K562 (cell line): ENCODE measurements around the gene KAZN. TPM values are rescaled to one million over a fixed set of nuclear protein-coding genes. Genes with fewer than 3 reads are reported as not detected.
A peak's percentile ranks its signal among the peaks of the same experiment; 100 is the strongest.

Source experiments
- ATAC-seq: fragments of 200-7000 bp; cut with Tn5 transposase; 3 replicates; pipeline ENCODE4 v1.9.1; 2020; ENCODE audit warnings: moderate library complexity
- BruUV-seq: library from RNA; stranded (reverse); fragments of 400-500 nt; replicated peaks from 2 replicates; lab custom pipeline; 2021; lab: Mats Ljungman, UMichigan
- CTCF ChIA-PET: fragments of 300-600 bp; formaldehyde crosslinking; extraction: SDS; loops from one replicate; lab custom pipeline; 2021; ENCODE audit warnings: low intra/inter-chr PET ratio; lab: Yijun Ruan, JAX
- POLR2A ChIA-PET: fragments of 300-600, 350-650 bp; sonication (Branson Sonifier 250); formaldehyde crosslinking; extraction: SDS; loops from one replicate; lab custom pipeline; 2021; ENCODE audit warnings: antibody characterized with exemption, inconsistent platforms; lab: Yijun Ruan, JAX
- DNase-seq, 4 experiments: peaks; one replicate each; pipeline versions ENCODE4 v3.0.0 to v3.0.0-alpha.2; 2011 to 2018; ENCODE audit warnings: low spot score in 3 of 4, mixed read lengths in 3 of 4; ENCODE audit errors: extremely low read depth in 1 of 4
- FAIRE-seq: peaks from 2 replicates; lab custom pipeline; 2011; peaks lifted over from hg19 to GRCh38; lab: Jason Lieb, UNC
- H2AFZ ChIP-seq: 2 replicates; pipeline ENCODE4 v1.6.0; 2011; ENCODE audit warnings: low read depth, low read length, control low read depth, inconsistent platforms
- H3K27ac ChIP-seq: fragments of 200-600 bp; 3 replicates; pipeline ENCODE4 v1.8.0; 2011; ENCODE audit warnings: low read depth, mild to moderate bottlenecking, control low read depth, inconsistent platforms, low read length, moderate library complexity, mixed read lengths; ENCODE audit errors: extremely low read depth
- H3K27me3 ChIP-seq, 2 experiments: fragments of 300-600 bp in 1 of 2; 2 replicates in 1 of 2; 3 replicates in 1 of 2; pipeline versions ENCODE4 v1.6.0 to v1.8.0; 2011; ENCODE audit warnings: inconsistent platforms in 2 of 2, low read length in 2 of 2, mild to moderate bottlenecking in 1 of 2, mixed read lengths in 1 of 2, moderate library complexity in 1 of 2; ENCODE audit not compliant: control insufficient read depth in 2 of 2, insufficient read depth in 2 of 2
- H3K36me3 ChIP-seq: fragments of 300-600 bp; 3 replicates; pipeline ENCODE4 v1.8.0; 2011; ENCODE audit warnings: mild to moderate bottlenecking, low read length, inconsistent platforms; ENCODE audit not compliant: control insufficient read depth, insufficient read depth
- H3K4me1 ChIP-seq, 2 experiments: fragments of 200-600 bp in 1 of 2; replicated peaks in 1 of 2; 2 replicates in 1 of 2; 3 replicates in 1 of 2; pipeline versions ENCODE4 v1.5.1 to v1.8.0; 2011; ENCODE audit warnings: inconsistent platforms in 2 of 2, low read length in 2 of 2, mild to moderate bottlenecking in 1 of 2, mixed read lengths in 1 of 2, moderate library complexity in 1 of 2; ENCODE audit not compliant: control insufficient read depth in 2 of 2, insufficient read depth in 2 of 2
- H3K4me2 ChIP-seq: 2 replicates; pipeline ENCODE4 v1.6.1; 2011; ENCODE audit warnings: low read length, control low read depth, inconsistent platforms, mixed read lengths; ENCODE audit not compliant: insufficient read depth
- H3K4me3 ChIP-seq: fragments of 200-600 bp; sonication (generic), shearing (Covaris generic); 2 replicates; pipeline ENCODE4 v1.5.1; 2016; ENCODE audit warnings: control low read depth, inconsistent platforms
- H3K79me2 ChIP-seq: fragments of 200-600 bp; 3 replicates; pipeline ENCODE4 v1.8.0; 2011; ENCODE audit warnings: low read length, inconsistent platforms; ENCODE audit not compliant: control insufficient read depth, insufficient read depth
- H3K9ac ChIP-seq, 2 experiments: 2 replicates each; pipeline versions ENCODE4 v1.6.0 to v1.6.1; 2011; ENCODE audit warnings: low read depth in 2 of 2, low read length in 2 of 2, control low read depth in 1 of 2, inconsistent platforms in 1 of 2, mild to moderate bottlenecking in 1 of 2, mixed read lengths in 1 of 2; ENCODE audit not compliant: insufficient read depth in 1 of 2
- H3K9me1 ChIP-seq: one replicate; pipeline ENCODE4 v1.6.0; 2011; ENCODE audit warnings: inconsistent platforms, mild to moderate bottlenecking, low read length, moderate library complexity; ENCODE audit not compliant: control insufficient read depth, insufficient read depth
- H3K9me3 ChIP-seq: replicated peaks from 2 replicates; pipeline ENCODE4 v1.5.1; 2011; ENCODE audit warnings: low read depth, low read length, inconsistent platforms; ENCODE audit not compliant: control insufficient read depth, insufficient read depth
- H4K20me1 ChIP-seq: replicated peaks from 2 replicates; pipeline ENCODE4 v1.6.1; 2011; ENCODE audit warnings: low read length, inconsistent platforms, mixed read lengths; ENCODE audit not compliant: control insufficient read depth, insufficient read depth
- ATF1 ChIP-seq, 2 experiments: fragments of 450-650 bp in 1 of 2; IDR thresholded peaks; 2 replicates each; pipeline ENCODE4 v1.6.1; 2016; ENCODE audit warnings: missing compliant biosample characterization in 1 of 2, missing genetic modification characterization in 1 of 2
- FOXP4 ChIP-seq: sonication (generic); formaldehyde crosslinking; IDR thresholded peaks from 2 replicates; pipeline ENCODE4 v1.8.0; 2022; ENCODE audit warnings: mild to moderate bottlenecking, missing genetic modification reagents, borderline replicate concordance
- KDM4B ChIP-seq, 2 experiments: fragments of 450-650 bp in 1 of 2; sonication (generic) in 1 of 2; IDR thresholded peaks; 2 replicates each; pipeline ENCODE4 v1.6.1; 2016 to 2017; ENCODE audit warnings: borderline replicate concordance in 2 of 2, antibody characterized with exemption in 1 of 2, low read depth in 1 of 2, mild to moderate bottlenecking in 1 of 2
- TGIF2 ChIP-seq: sonication (generic); formaldehyde crosslinking; IDR thresholded peaks from 2 replicates; pipeline ENCODE4 v1.8.1; 2022; ENCODE audit warnings: mild to moderate bottlenecking, missing genetic modification reagents, moderate library complexity
- VEZF1 ChIP-seq: fragments of 200-800 bp; sonication (Bioruptor generic); IDR thresholded peaks from 2 replicates; pipeline ENCODE4 v1.6.1; 2017; ENCODE audit warnings: missing genetic modification characterization, missing compliant biosample characterization
- ZBTB11 ChIP-seq, 3 experiments: fragments of 200-800 bp in 1 of 3; fragments of 250-450 bp in 1 of 3; fragments of 450-650 bp in 1 of 3; sonication (Bioruptor Pico) in 1 of 3; sonication (Bioruptor generic) in 1 of 3; formaldehyde crosslinking in 1 of 3; IDR thresholded peaks; 2 replicates each; pipeline versions ENCODE4 v1.6.1 to v1.8.0; 2016 to 2022; ENCODE audit warnings: mild to moderate bottlenecking in 2 of 3, missing genetic modification characterization in 2 of 3, missing compliant biosample characterization in 1 of 3, moderate library complexity in 1 of 3
- ZNF197 ChIP-seq: fragments of 200-800 bp; sonication (Bioruptor generic); IDR thresholded peaks from 2 replicates; pipeline ENCODE4 v1.6.1; 2016; ENCODE audit warnings: low read depth, missing genetic modification characterization, missing compliant biosample characterization
- WGBS: fragments of 100-300 bp; shearing (Covaris generic); methylation state at CpG from one replicate; pipeline ENCODE4 v1.1.6; 2016; ENCODE audit warnings: low coverage, mixed read lengths; ENCODE audit not compliant: insufficient coverage; ENCODE audit errors: missing lambda C conversion rate; 5-methylcytosine and 5-hydroxymethylcytosine counted together
- in situ Hi-C: fragments of 300-500 bp; cut with MboI; formaldehyde crosslinking; loops from 4 replicates; pipeline ENCODE4 v1.15.0; 2018; ENCODE audit warnings: inconsistent platforms, mixed read lengths
- intact Hi-C: fragments of 100-400 bp; cut with micrococcal nuclease; formaldehyde crosslinking; loops from 2 replicates; pipeline ENCODE4 v1.14.2; 2022
- polyA plus RNA-seq, 8 experiments: library from polyadenylated mRNA; depleted of rRNA in 4 of 8; stranded (reverse) in 5 of 8; unstranded in 3 of 8; fragments of >200 nt; fragmentation: Nextera tagmentation in 2 of 8; fragmentation: Illumina TruSeq in 1 of 8; extraction: Ambion mirVana in 2 of 8; extraction: Trizol in 1 of 8; gene quantifications; 2 replicates each; pipeline versions ENCODE4 v1.2.1 to v1.2.3, GENCODE V29; 2011 to 2014; ENCODE audit warnings: inconsistent platforms in 1 of 8, missing spikeins in 1 of 8
- total RNA-seq, 7 experiments: library from RNA; depleted of rRNA in 6 of 7; stranded (reverse); fragments of >200 nt in 6 of 7; fragmentation: Illumina TruSeq in 2 of 7; extraction: Trizol in 2 of 7; gene quantifications; 2 replicates each; pipeline versions ENCODE4 v1.2.1 to v1.2.3, GENCODE V29; 2011 to 2021; ENCODE audit warnings: low replicate concordance in 1 of 7
- TF ChIP-seq, protein P1 (sequence below): fragments of 450-650 bp; formaldehyde crosslinking; IDR thresholded peaks from 2 replicates; pipeline ENCODE4 v1.4.0; 2020; ENCODE audit warnings: mild to moderate bottlenecking, moderate library complexity

Gene KAZN
- total and polyA plus RNA-seq, 9 of the 15 experiments (the other 6 are each of a cell fraction or from before 2014, with no cell fraction given): 2.1 to 21.6 (median 5.4) TPM

DNA sequence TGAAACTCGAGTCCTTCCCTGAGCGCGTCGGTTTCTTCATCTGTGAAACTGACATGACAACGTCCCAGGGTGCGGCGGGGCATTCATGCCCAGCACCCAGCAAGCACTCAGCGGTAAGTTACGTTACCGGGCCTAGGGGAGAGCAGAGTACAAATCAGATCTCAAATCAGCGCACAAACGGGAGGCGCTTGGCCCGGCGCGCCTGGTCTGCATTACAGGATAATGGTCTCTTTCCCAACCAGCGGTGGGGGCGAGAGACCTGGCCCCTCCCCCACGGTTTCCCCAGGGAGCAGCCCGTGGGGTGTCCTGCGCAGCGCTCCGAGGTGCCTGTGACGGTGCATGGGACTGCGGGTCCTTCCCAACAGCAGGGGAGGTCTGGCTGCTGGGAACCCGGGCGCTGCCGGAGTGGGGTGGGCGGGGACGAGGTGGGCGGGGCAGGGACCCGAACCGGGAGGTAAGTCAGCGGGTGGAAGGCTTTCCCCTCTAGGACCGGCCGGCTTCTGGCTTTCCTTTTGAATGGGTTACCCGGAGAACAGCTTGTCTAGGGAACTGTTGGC lies 556.1 kb downstream of the KAZN start:
- in situ Hi-C loops (loop anchor here (5.0 kb wide), 2 partner anchors 103 to 278 kb away; no protein-coding TSS in a partner anchor), intact Hi-C loops (loop anchor here (10.0 kb wide), 1 partner anchor 280 kb away; the partner anchor contains the start of gene CTRC)
- Histone ChIP-seq H3K4me2 (peak overlapping the region; percentile 51; the same call in 1 of the 2 replicates), H3K27me3 (peaks cover 26 to 91% of the 10 kb centered on the region in 2 experiments), H3K9ac (peak overlapping the region in 1 of 2 experiments; percentile 42; a peak in 1 of 4 replicates), H3K9me3 (no peaks in the 10 kb centered on the region), H2AFZ (no peak overlapping the region), H3K36me3 (no peaks in the 10 kb centered on the region), H3K4me3 (no peak overlapping the region), H3K9me1 (no peaks in the 10 kb centered on the region), H3K4me1 (peaks cover 6 to 26% of the 10 kb centered on the region in 2 experiments), H4K20me1 (0 out of 2 replicates have a peak, but pooled peaks cover 7% of the 10 kb centered on the region), H3K79me2 (no peaks in the 10 kb centered on the region), H3K27ac (no peak overlapping the region)
- no peak for TF ChIP-seq ATF1 (CRISPR knock-in tag; IDR thresholded peaks at IDR 0.05)
- 0 out of 2 replicates have a peak, but pooled peaks have one; percentile 4 for TF ChIP-seq ATF1 (tag; IDR thresholded peaks at IDR 0.05)
- no peak for TF ChIP-seq ZNF197 (CRISPR knock-in tag)
- TF ChIP-seq, protein P1, sequence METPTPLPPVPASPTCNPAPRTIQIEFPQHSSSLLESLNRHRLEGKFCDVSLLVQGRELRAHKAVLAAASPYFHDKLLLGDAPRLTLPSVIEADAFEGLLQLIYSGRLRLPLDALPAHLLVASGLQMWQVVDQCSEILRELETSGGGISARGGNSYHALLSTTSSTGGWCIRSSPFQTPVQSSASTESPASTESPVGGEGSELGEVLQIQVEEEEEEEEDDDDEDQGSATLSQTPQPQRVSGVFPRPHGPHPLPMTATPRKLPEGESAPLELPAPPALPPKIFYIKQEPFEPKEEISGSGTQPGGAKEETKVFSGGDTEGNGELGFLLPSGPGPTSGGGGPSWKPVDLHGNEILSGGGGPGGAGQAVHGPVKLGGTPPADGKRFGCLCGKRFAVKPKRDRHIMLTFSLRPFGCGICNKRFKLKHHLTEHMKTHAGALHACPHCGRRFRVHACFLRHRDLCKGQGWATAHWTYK: no peak
- no peak for TF ChIP-seq FOXP4 (CRISPR knock-in tag)
- 0 out of 2 replicates have a peak, but pooled peaks have one; percentile 6 for TF ChIP-seq VEZF1 (CRISPR knock-in tag)
- no peak for TF ChIP-seq TGIF2 (CRISPR knock-in tag)
- TF ChIP-seq ZBTB11 (CRISPR knock-in tag; IDR thresholded peaks at IDR 0.05): peak in 1 of 3 experiments; percentile 32; a peak in 1 of 6 replicates
- 0 out of 4 replicates have a peak, but pooled peaks of 1 of the 2 experiments have one; percentile 44 for TF ChIP-seq KDM4B (IDR thresholded peaks at IDR 0.05; ENCODE audit: borderline replicate concordance in 2 of 2, low read depth in 1 of 2)
- no TSS peak for BruUV-seq
- ChIA-PET CTCF (no interaction called here), POLR2A (interaction anchor here (0.5 kb wide), 1 partner anchor 373 kb away, joined by 3 read pairs; no protein-coding TSS in a partner anchor)
- ATAC-seq (no peak; the same call in 2 of the 3 replicates), FAIRE-seq (no peak), DNase-seq (peak in 2 of 4 experiments; percentile 54 to 63)
- WGBS: 10% methylated on average over 36 of the region's 37 CpGs
